ENCODE results near the gene DCLK1. TPM values are rescaled to one million over a fixed set of nuclear protein-coding genes. Genes with fewer than 3 reads are reported as not detected.

The DCLK1 gene
- total RNA-seq, 1 experiment from 2014 or later = 36.2 TPM

DNA sequence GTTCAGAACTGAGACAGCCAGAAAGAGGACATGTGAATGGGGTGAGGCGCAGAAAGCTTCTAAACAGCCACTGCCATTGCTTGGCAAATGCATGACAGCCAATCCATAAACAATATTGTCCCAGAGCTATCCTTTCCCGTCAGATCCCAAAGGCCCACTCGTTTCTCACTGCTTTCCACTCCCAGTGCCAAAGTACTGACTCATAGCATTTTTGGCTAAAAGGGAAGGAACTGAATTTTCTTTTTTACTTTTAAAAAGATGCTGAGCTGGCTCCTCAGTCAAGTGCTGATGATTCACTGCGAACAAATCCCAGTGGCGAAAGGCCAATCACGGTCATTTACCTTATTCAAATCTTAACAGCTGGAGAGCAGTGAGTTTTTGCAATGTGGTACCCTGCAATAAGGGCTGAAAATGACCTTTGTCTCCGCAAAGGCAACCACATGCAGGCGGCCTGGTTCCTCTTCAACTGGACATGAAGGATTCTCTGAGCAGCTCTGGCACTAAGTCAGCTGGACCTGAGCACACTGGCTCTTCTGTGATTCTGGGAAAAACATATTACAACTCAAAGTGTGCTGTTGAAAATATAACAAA, 151.7 kb downstream of the DCLK1 start:
- Histone ChIP-seq H3K79me2 (ENCODE audit: insufficient read depth, low read length) (no peaks in the 10 kb centered on the region), H4K5ac (ENCODE audit: insufficient read length, low read depth, low read length) (no peak overlapping the region), H2BK15ac (ENCODE audit: low read depth, low read length) (no peak overlapping the region), H2BK5ac (ENCODE audit: insufficient read length, low read length) (no peak overlapping the region), H3K14ac (ENCODE audit: insufficient read depth, low read length) (no peak overlapping the region), H3K27ac (ENCODE audit: insufficient read length, low read depth, low read length) (no peak overlapping the region), H4K8ac (replicated peaks; ENCODE audit: insufficient read length, low read depth, low read length) (no peak overlapping the region), H2AFZ (ENCODE audit: low read length) (no peak overlapping the region), H4K91ac (ENCODE audit: insufficient read length, low read depth, low read length) (no peak overlapping the region), H2AK5ac (ENCODE audit: insufficient read length, low read length) (no peak overlapping the region), H2BK120ac (ENCODE audit: low read depth, low read length, poor library complexity, severe bottlenecking) (no peak overlapping the region), H4K20me1 (ENCODE audit: control insufficient read depth, insufficient read depth, insufficient read length) (no peaks in the 10 kb centered on the region), H3K23ac (ENCODE audit: insufficient read length, low read depth, low read length) (no peak overlapping the region), H3K9me3 (ENCODE audit: control insufficient read depth, low read depth, low read length) (peaks cover 4% of the 10 kb centered on the region), H3K79me1 (ENCODE audit: insufficient read depth, low read depth, low read length, poor library complexity, severe bottlenecking) (no peaks in the 10 kb centered on the region), H3K27me3 (ENCODE audit: insufficient read depth, low read length) (no peaks in the 10 kb centered on the region), H3K23me2 (ENCODE audit: insufficient read length, low read depth, low read length, poor library complexity, severe bottlenecking) (no peaks in the 10 kb centered on the region), H3T11ph (ENCODE audit: low read length) (no peak overlapping the region), H3K56ac (ENCODE audit: insufficient read length, low read depth, low read length) (no peak overlapping the region), H3K4me2 (ENCODE audit: insufficient read depth, insufficient read length, low read length) (no peak overlapping the region), H3K4me1 (ENCODE audit: insufficient read depth, low read length) (no peaks in the 10 kb centered on the region; the same call in 1 of the 2 replicates), H2BK12ac (ENCODE audit: insufficient read length, low read depth, low read length) (no peak overlapping the region), H3K4ac (ENCODE audit: low read depth, low read length) (no peak overlapping the region), H2BK20ac (ENCODE audit: low read depth, low read length, poor library complexity, severe bottlenecking) (no peak overlapping the region), H3K9ac (ENCODE audit: extremely low read depth, insufficient read length, low read length) (no peak overlapping the region), H3K18ac (ENCODE audit: insufficient read length, low read depth, low read length) (no peak overlapping the region)
- Mint-ChIP-seq H3K4me3 (no peak overlapping the region), H3K27me3 (ENCODE audit: low read depth) (no peaks in the 10 kb centered on the region), H3K27ac (peak overlapping the region in 1 of 3 experiments; percentile 11; a peak in 1 of 7 replicates), H3K9me3 (peaks cover 31 to 32% of the 10 kb centered on the region in 2 experiments), H3K4me1 (peaks cover 10 to 15% of the 10 kb centered on the region in 2 experiments), H3K36me3 (ENCODE audit: insufficient read depth in 1 of 3, low read depth in 3 of 3) (peaks cover 18 to 41% (median 22%) of the 10 kb centered on the region in 3 experiments)
- DNase-seq = no peak
- no CpG with 5 or more reads among the region's 8 CpGs for WGBS (ENCODE audit: extremely low coverage, insufficient read length, low lambda C conversion rate)
- TF ChIP-seq, protein P1, sequence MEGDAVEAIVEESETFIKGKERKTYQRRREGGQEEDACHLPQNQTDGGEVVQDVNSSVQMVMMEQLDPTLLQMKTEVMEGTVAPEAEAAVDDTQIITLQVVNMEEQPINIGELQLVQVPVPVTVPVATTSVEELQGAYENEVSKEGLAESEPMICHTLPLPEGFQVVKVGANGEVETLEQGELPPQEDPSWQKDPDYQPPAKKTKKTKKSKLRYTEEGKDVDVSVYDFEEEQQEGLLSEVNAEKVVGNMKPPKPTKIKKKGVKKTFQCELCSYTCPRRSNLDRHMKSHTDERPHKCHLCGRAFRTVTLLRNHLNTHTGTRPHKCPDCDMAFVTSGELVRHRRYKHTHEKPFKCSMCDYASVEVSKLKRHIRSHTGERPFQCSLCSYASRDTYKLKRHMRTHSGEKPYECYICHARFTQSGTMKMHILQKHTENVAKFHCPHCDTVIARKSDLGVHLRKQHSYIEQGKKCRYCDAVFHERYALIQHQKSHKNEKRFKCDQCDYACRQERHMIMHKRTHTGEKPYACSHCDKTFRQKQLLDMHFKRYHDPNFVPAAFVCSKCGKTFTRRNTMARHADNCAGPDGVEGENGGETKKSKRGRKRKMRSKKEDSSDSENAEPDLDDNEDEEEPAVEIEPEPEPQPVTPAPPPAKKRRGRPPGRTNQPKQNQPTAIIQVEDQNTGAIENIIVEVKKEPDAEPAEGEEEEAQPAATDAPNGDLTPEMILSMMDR (conservative IDR thresholded peaks at IDR 0.05) = no peak
